A549 treated with RU486 at 1 μM for 4 hours (cell line): ENCODE measurements around the gene HLA-DMA. TPM values are rescaled to one million over a fixed set of nuclear protein-coding genes. Genes with fewer than 3 reads are reported as not detected.

ENCODE experiments used
- total RNA-seq: library from RNA; stranded (reverse); fragments of 200-300 nt; extraction: Qiagen RNA extraction; gene quantifications from 5 replicates; pipeline ENCODE4 v1.2.3, GENCODE V29; 2022; ENCODE audit warnings: low read depth

The HLA-DMA gene
- 2.7 to 3.1 TPM (median 3.0 TPM) in 5 replicates for total RNA-seq

GRCh38 chr6:32952817-32953739 lies at the start of gene HLA-DMA:
TSS of gene HLA-DMA (minus strand) at chr6:32953097. CDS start at chr6:32953036, 61 bp downstream.

GRCh38 chr6:32968093-32968866 lies 15.4 kb upstream of the HLA-DMA start, which contains the start of gene BRD2:
TSS of gene BRD2 (plus strand) at chr6:32968594. CDS start at chr6:32972899, 4,305 bp downstream.

GRCh38 chr6:32940656-32941213 lies 12.2 kb downstream of the HLA-DMA start, which contains the start of gene HLA-DMB:
TSS of gene HLA-DMB (minus strand) at chr6:32941028. CDS start at chr6:32940807, 221 bp downstream.

Other genes starting within 250 kb of the HLA-DMA start
- gene HLA-DQA2, start 211.7 kb downstream of the HLA-DMA start, total RNA-seq, result not detected in 5 replicates
- gene HLA-DQB2, start 189.6 kb downstream of the HLA-DMA start, total RNA-seq, result not detected in 5 replicates
- 0.13 to 0.21 TPM (median 0.13 TPM) in 3 of 5 replicates, not detected in the others for gene HLA-DOB, start 136.1 kb downstream of the HLA-DMA start, total RNA-seq
- 17.3 to 20.6 TPM (median 18.7 TPM) in 5 replicates for gene TAP2, start 114.4 kb downstream of the HLA-DMA start, total RNA-seq
- gene PSMB8, start 109.0 kb downstream of the HLA-DMA start, total RNA-seq, result 18.8 to 25.1 TPM (median 19.3 TPM) in 5 replicates
- gene TAP1, start 99.4 kb downstream of the HLA-DMA start, total RNA-seq, result 29.1 to 38.0 TPM (median 33.0 TPM) in 5 replicates
- gene PSMB9, start 98.9 kb downstream of the HLA-DMA start, total RNA-seq, result 13.9 to 21.8 TPM (median 18.1 TPM) in 5 replicates
- gene HLA-DMB, start 12.1 kb downstream of the HLA-DMA start, total RNA-seq, result 1.2 to 2.3 TPM (median 2.2 TPM) in 5 replicates
- 116 to 154 TPM (median 131 TPM) in 5 replicates for gene BRD2, start 15.5 kb upstream of the HLA-DMA start, total RNA-seq
- gene HLA-DOA, start 56.5 kb upstream of the HLA-DMA start, total RNA-seq, result 0.50 TPM in 1 of 5 replicates, not detected in the others
- 0.33 TPM in 1 of 5 replicates, not detected in the others for gene HLA-DPA1, start 120.6 kb upstream of the HLA-DMA start, total RNA-seq
- gene HLA-DPB1, start 122.9 kb upstream of the HLA-DMA start, total RNA-seq, result not detected in 5 replicates
- gene COL11A2, start 239.4 kb upstream of the HLA-DMA start, total RNA-seq, result 0.37 to 1.3 TPM (median 0.90 TPM) in 5 replicates
- gene RXRB, start 247.6 kb upstream of the HLA-DMA start, total RNA-seq, result 15.5 to 21.7 TPM (median 20.6 TPM) in 5 replicates
- gene SLC39A7, start 247.8 kb upstream of the HLA-DMA start, total RNA-seq, result 111 to 121 TPM (median 118 TPM) in 5 replicates